GM12865 (cell line): Measurements from ENCODE around the gene DNAH11.
A peak's percentile ranks its signal among the peaks of the same experiment; 100 is the strongest.

Experiments
- DNase-seq: peaks from one replicate; pipeline ENCODE4 v3.0.0; 2010; ENCODE audit warnings: low read depth
- H3K4me3 ChIP-seq: 2 replicates; pipeline ENCODE4 v1.5.1; 2011; ENCODE audit warnings: mild to moderate bottlenecking, low read depth, low read length, control low read depth
- CTCF ChIP-seq: IDR thresholded peaks from 2 replicates; pipeline ENCODE4 v1.5.1; 2011; ENCODE audit warnings: low read length, control low read depth, low read depth, inconsistent platforms; ENCODE audit not compliant: insufficient read depth; ENCODE audit errors: missing control alignments

DNAH11 gene

GRCh38 chr7:21945454-21946221, 402.8 kb downstream of the DNAH11 start, which contains the start of gene CDCA7L:
Gene CDCA7L (minus strand): TSS chr7:21945899. CDS start chr7:21945804, 95 bp downstream.
- peak within 1 kb of the TSS; percentile 78 for H3K4me3 ChIP-seq
- peak; percentile 91 for DNase-seq
- peak; percentile 9 for TF ChIP-seq CTCF

GRCh38 chr7:21946222-21946709, 403.4 kb downstream of the DNAH11 start:
- TF ChIP-seq CTCF: no peak
- DNase-seq: no peak
- H3K4me3 ChIP-seq: peak overlapping the region; percentile 78

DNA sequence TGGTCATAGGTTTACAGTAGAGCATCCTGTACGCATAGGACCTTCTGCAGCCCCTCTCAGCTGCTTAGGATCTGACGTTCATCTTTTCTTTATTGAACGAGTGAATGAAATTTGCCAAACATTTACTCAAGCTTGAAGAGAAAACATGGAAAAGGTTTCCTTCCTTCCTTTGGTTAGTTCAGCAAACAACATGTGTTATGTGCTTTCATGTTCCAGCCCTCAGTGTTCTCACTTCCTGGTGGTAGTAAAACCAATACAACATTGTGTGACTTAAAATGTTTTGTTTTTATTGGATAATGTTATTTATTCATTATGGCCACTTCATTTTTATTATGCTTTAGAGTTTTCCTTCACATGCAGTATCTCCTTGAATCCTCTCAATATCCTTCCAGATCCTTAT, 404.2 kb downstream of the DNAH11 start:
- DNase-seq: peak; percentile 10
- no peak for TF ChIP-seq CTCF
- H3K4me3 ChIP-seq: no peak overlapping the region

DNA sequence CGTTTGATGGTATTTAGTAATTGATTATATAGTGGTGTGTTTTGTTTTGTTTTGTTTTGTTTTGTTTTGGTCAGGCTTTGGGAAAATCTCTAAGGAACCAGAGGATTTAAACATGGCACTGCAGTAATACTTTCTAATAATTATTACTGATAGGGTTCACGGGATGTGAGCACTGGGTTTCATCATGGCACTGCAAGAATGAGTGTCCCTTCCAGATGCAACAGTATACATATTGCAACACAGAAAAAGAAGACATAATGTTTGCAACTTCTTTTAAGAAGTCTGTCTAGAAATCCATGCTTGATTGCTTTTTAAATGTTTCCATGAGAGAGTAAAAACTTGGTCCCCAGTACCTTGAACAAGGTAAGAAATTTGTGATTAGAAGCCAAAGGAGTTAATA, 405.1 kb downstream of the DNAH11 start:
- DNase-seq: no peak
- no peak for TF ChIP-seq CTCF
- H3K4me3 ChIP-seq: no peak overlapping the region

DNA sequence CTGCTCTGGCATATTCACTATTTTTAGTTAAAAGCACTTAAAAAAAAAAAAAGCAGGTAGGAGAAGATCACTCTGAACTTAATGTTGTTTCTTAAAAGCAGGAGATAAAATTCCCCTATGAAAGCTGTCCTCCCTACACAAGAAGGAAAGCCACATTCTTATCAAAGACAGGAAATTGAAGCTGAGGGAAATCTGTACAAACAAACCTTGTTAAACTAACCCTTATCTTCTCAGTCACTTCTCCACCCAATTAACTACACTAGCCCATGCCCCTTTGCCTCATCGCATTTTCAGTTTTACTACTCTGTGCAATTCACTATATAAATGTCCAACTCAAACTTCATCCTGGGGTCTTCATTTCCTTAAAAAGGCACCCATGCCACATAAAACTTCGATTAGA, 405.5 kb downstream of the DNAH11 start:
- TF ChIP-seq CTCF: no peak
- no peak for DNase-seq
- no peak overlapping the region for H3K4me3 ChIP-seq

DNA sequence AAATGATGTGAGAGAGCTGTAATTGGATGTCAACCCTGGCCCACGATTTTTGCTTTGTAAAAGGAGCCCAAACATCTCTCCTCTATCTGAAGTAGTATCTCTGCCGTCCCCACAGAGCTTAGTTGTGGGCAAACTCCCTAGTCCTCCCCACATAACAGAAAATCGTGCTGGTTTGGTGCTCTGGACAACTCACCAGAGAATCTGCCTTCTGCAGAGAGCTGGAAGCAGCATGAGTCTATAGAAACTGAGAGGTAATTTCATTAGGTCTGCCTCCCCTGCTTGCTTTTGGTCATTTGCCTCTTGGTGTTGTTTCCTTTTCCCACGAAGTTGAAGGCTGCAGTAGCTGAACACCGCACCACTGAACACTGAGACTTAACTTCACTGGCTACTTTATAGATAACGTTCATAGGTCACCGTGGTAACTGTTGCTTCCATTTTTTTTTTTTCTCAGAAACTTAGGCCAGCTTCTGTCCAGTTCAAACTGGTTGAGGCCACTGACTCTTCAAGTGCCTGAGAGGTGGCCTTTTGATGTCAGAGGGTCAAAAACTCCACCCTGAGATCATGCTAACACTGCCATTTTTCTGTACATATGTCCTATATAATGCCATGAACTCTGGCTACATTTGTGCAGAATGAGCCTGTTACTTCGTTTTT, 406.2 kb downstream of the DNAH11 start:
- no peak overlapping the region for H3K4me3 ChIP-seq
- TF ChIP-seq CTCF: no peak
- DNase-seq: peak; percentile 27
